Fibroblast of skin of left biceps (primary cell): Measurements from ENCODE around the gene IFNA5.

Experiments used
- DNase-seq, 2 experiments: peaks; one replicate each; pipeline ENCODE4 v3.0.0-alpha.2; 2013; ENCODE audit warnings: low read depth in 2 of 2

IFNA5 gene

GRCh38 chr9:21294364-21294774, 10.7 kb downstream of the IFNA5 start:
- no peak for DNase-seq

GRCh38 chr9:21289848-21290247, 15.3 kb downstream of the IFNA5 start:
- DNase-seq, result no peak

GRCh38 chr9:21287280-21287679, 17.8 kb downstream of the IFNA5 start:
- no peak for DNase-seq

DNA sequence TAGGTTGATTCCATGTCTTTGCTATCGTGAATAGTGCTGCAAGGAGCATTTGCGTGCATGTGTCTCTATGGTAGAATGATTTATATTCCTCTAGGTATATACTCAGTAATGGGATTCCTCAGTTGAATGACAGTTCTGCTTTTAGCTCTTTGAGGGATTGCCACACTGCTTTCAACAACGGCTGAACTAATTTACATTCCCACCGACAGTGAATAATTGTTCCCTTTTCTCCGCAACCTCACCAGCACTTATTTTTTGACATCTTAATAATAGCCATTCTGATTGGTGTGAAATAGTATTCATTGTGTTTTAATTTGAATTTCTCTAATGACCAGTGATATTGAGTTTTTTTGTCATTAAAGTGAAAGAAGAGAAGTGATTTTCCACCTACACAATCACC, 18.5 kb downstream of the IFNA5 start:
- no peak for DNase-seq

GRCh38 chr9:21286099-21286498, 19.0 kb downstream of the IFNA5 start:
- no peak for DNase-seq

DNA sequence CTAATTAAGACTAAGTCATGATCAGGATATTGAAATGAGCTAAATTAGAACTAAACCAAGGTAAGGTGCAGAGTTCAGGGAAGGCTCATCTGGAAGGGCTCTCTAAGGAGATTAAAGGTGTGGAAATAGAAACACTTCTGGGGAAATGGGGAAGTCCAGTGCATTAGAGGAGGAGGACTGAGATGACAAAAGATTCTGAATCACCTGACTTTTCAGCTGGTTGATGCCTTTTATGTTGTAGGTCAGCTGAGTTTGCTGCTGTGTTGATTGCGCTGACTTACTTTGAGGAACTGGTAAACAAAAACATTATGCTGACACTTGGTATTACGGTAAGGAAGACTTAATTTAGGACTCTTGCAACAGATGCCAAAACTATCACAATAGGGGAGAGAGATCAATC, 23.8 kb downstream of the IFNA5 start:
- DNase-seq, result no peak

- no peak for DNase-seq
Measured at GRCh38 chr9:21268347-21268657, 36.8 kb downstream of the IFNA5 start.

DNA sequence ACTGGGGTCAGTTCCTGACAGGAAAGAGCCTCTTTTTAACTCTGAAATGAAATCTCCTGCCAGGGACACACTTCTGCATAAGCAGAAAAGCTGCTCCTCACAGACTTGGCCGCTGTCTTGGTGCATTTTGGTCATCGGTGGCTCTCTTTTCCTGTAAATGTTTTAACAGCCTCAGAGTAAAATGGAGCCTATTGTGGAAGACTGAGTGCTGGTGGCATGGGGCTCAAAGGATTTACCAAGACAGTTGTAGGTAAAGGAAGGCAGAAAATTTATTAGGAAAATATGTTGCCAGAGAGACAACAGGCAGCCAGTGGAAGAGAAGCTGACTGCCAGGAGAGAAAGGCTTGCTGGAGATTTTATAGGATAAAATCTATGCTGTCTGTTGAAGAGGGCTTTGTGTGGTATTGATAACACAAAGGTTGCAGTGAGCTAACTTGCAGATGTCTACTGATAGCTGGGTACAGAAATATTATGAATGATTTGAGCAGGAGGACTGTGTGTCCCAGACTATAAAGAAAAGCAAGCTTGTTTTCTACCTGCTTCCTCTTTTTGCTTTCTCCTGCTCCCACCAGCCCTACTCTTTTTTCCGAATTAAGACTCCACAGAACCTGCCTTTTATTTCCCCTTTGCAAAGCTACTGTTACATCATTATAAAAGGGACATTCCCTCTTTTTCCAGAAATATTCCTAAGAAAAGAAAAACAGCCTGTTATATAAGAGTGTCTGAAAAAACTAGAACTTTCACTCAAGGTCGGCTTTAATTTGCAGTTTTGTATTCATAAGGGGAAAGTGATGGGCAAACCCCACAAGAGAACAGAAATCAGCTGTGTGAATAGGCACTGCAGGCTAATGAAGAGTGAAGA, 37.4 kb downstream of the IFNA5 start:
- DNase-seq, result no peak

- DNase-seq, result no peak
Measured at GRCh38 chr9:21266733-21267484, 38.2 kb downstream of the IFNA5 start.

DNA sequence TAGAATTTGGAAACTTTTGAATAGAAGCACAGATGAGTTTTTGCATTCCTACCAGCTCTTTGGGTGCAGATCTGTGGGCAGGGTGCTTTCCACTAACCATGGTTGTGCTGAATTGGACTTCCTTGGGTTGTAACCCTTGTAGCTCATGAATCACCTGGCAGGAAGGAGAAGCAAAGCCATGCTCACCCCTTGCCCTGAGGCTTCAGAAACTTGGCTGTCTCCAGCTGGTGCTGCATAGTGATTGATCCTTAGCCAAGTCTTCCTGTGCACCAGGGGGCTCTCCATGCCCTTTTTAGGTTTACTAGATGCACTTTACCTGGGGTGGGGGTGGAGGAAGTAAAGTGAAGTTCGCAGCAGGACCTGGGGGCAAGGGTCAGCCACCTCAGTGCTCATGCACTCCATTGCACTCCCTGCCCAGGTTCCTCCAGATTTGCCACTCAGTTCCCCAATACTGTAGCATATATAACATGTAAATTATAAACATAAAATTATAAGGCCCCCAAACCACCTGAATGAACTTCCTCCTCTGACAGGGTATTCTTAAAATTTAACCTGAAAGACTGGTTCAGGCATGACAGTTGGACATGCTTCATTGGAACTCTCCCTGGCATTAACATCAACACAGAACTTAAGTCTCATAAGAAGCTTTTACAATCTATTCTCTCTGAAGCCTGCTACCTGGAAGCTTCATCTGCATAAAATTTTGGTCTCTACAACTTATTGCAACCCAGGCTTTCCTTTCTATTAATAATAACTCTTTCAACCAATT, 39.5 kb downstream of the IFNA5 start:
- DNase-seq, result no peak

DNA sequence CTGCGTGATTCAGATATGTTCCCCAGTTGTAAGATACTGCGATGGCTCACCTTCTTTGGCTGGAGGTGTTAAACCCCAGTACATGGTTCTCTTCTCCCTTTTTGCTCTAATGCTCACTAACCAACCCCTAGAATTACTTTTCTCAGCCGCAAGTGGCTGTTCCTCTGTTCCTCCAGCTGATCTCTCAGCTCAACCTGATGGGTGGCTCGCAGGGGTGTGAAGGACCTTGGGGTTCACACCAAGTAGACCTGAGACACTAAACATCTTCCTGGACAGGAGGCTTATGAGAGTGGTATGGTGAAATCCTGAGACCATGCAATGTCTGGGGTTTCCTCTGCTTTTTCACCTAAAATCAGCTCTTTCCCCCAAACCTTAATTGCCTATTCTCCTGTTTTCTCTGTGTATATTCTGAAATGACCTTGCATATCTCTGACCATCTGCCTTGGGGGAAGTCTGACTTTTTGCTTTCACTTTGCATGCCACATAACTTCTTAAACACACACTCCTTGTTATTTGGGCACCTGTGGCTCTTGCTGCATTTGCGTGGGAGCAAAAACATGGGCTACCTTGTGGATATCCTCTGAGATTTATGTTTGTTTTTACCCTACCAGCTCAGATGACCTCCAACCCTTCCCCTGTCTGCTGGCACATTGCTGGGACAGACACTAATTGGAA, 49.4 kb downstream of the IFNA5 start:
- no peak for DNase-seq
